DND-41 (cell line): ENCODE data around the gene CRLF2.

Source experiments
- ATAC-seq: fragments of 200-7000 bp; cut with Tn5 transposase; 3 replicates; pipeline ENCODE4 v1.9.1; 2021; ENCODE audit warnings: low read depth; ENCODE audit not compliant: insufficient read depth
- DNase-seq: peaks from one replicate; pipeline ENCODE4 v3.0.0-alpha.2; 2020
- H2AFZ ChIP-seq: 2 replicates; pipeline ENCODE4 v1.6.0; 2012; ENCODE audit warnings: low read depth, low read length
- H3K27ac ChIP-seq: 2 replicates; pipeline ENCODE4 v1.5.1; 2012; ENCODE audit warnings: low read length, inconsistent platforms
- H3K27me3 ChIP-seq: fragments of 200-600 bp; sonication (generic); 2 replicates; pipeline ENCODE4 v1.6.0; 2012; ENCODE audit warnings: low read length, mild to moderate bottlenecking, inconsistent platforms; ENCODE audit not compliant: insufficient read depth, poor library complexity
- H3K36me3 ChIP-seq: 2 replicates; pipeline ENCODE4 v1.5.1; 2012; ENCODE audit warnings: low read length, inconsistent platforms; ENCODE audit not compliant: insufficient read depth
- H3K4me1 ChIP-seq: 2 replicates; pipeline ENCODE4 v1.5.1; 2012; ENCODE audit warnings: mild to moderate bottlenecking, low read length; ENCODE audit not compliant: insufficient read depth
- H3K4me2 ChIP-seq: 2 replicates; pipeline ENCODE4 v1.6.0; 2012; ENCODE audit warnings: mild to moderate bottlenecking, moderate library complexity, low read length, inconsistent platforms; ENCODE audit not compliant: insufficient read depth
- H3K4me3 ChIP-seq, 2 experiments: fragments of 200-600 bp in 1 of 2; shearing (Covaris generic) in 1 of 2; 2 replicates each; pipeline ENCODE4 v1.5.1; 2012 to 2016; ENCODE audit warnings: inconsistent platforms in 2 of 2, low read length in 2 of 2, mild to moderate bottlenecking in 2 of 2, low read depth in 1 of 2, moderate library complexity in 1 of 2
- H3K79me2 ChIP-seq: 2 replicates; pipeline ENCODE4 v1.6.0; 2012; ENCODE audit warnings: low read length, inconsistent platforms; ENCODE audit not compliant: insufficient read depth
- H3K9ac ChIP-seq: 2 replicates; pipeline ENCODE4 v1.6.0; 2012; ENCODE audit warnings: low read depth, mild to moderate bottlenecking, inconsistent platforms, low read length, moderate library complexity
- H3K9me3 ChIP-seq: 2 replicates; pipeline ENCODE4 v1.5.1; 2012; ENCODE audit warnings: low read length, moderate library complexity, mild to moderate bottlenecking, inconsistent platforms; ENCODE audit not compliant: insufficient read depth, severe bottlenecking
- H4K20me1 ChIP-seq: 2 replicates; pipeline ENCODE4 v1.6.0; 2012; ENCODE audit warnings: low read length; ENCODE audit not compliant: insufficient read depth
- CTCF ChIP-seq: IDR thresholded peaks from 2 replicates; pipeline ENCODE4 v1.5.1; 2012; ENCODE audit warnings: borderline replicate concordance, low read length, moderate library complexity, mild to moderate bottlenecking; ENCODE audit not compliant: poor library complexity, severe bottlenecking; ENCODE audit errors: extremely low read depth
- EZH2 ChIP-seq: IDR thresholded peaks from 3 replicates; pipeline ENCODE4 v1.6.1; 2012; ENCODE audit warnings: borderline replicate concordance, low read depth, mild to moderate bottlenecking, moderate library complexity, low read length, inconsistent platforms; ENCODE audit not compliant: severe bottlenecking

Gene CRLF2

GRCh38 chrX:1167918-1168481, 44.4 kb downstream of the CRLF2 start:
- H3K4me3 ChIP-seq: no peak overlapping the region
- no peak for TF ChIP-seq CTCF
- no peak for TF ChIP-seq EZH2
- ATAC-seq: no peak
- H3K9ac ChIP-seq: no peak overlapping the region
- no peaks in the 10 kb centered on the region for H4K20me1 ChIP-seq
- no peak overlapping the region for H3K27ac ChIP-seq
- DNase-seq: no peak
- no peaks in the 10 kb centered on the region for H3K4me1 ChIP-seq
- no peaks in the 10 kb centered on the region for H3K36me3 ChIP-seq
- H3K4me2 ChIP-seq: no peak overlapping the region
- no peaks in the 10 kb centered on the region for H3K79me2 ChIP-seq
- H2AFZ ChIP-seq: no peak overlapping the region
- H3K27me3 ChIP-seq: no peaks in the 10 kb centered on the region
- H3K9me3 ChIP-seq: no peaks in the 10 kb centered on the region

GRCh38 chrX:1167466-1167865, 45.0 kb downstream of the CRLF2 start:
- H3K4me1 ChIP-seq: no peaks in the 10 kb centered on the region
- H3K4me2 ChIP-seq: no peak overlapping the region
- TF ChIP-seq EZH2 (no peak), CTCF (no peak)
- DNase-seq (no peak), ATAC-seq (peak; percentile 34; the same call in 1 of the 3 replicates)
- H4K20me1 ChIP-seq: no peaks in the 10 kb centered on the region
- no peak overlapping the region for H3K4me3 ChIP-seq
- no peak overlapping the region for H3K9ac ChIP-seq
- no peaks in the 10 kb centered on the region for H3K36me3 ChIP-seq
- no peak overlapping the region for H3K27ac ChIP-seq
- no peaks in the 10 kb centered on the region for H3K79me2 ChIP-seq
- no peaks in the 10 kb centered on the region for H3K9me3 ChIP-seq
- H2AFZ ChIP-seq: no peak overlapping the region
- H3K27me3 ChIP-seq: no peaks in the 10 kb centered on the region

GRCh38 chrX:1165535-1166196, 46.8 kb downstream of the CRLF2 start:
- no peak overlapping the region for H3K27ac ChIP-seq
- H3K4me1 ChIP-seq: no peaks in the 10 kb centered on the region
- ATAC-seq: peak; percentile 33; the same call in 1 of the 3 replicates
- no peak overlapping the region for H3K4me3 ChIP-seq
- H4K20me1 ChIP-seq: no peaks in the 10 kb centered on the region
- H2AFZ ChIP-seq: no peak overlapping the region
- H3K9ac ChIP-seq: no peak overlapping the region
- H3K27me3 ChIP-seq: no peaks in the 10 kb centered on the region
- H3K36me3 ChIP-seq: no peaks in the 10 kb centered on the region
- no peak overlapping the region for H3K4me2 ChIP-seq
- H3K79me2 ChIP-seq: no peaks in the 10 kb centered on the region
- no peak for DNase-seq
- no peaks in the 10 kb centered on the region for H3K9me3 ChIP-seq
- no peak for TF ChIP-seq EZH2
- TF ChIP-seq CTCF: no peak
